ENCODE measurements around the gene ESPNL.
"Not testable (repeated sequence)": the region's sequence is repeated elsewhere in the genome, so short reads cannot be mapped to it uniquely, and the experiment has no call there.

Gene ESPNL

GRCh38 chr2:238114331-238114841, 14.2 kb downstream of the ESPNL start:
- in situ Hi-C loops (cut with HindIII; ENCODE audit: low sequenced_read_pairs) = no loop called here

- in situ Hi-C loops (cut with HindIII; ENCODE audit: low sequenced_read_pairs) = no loop called here
Observed at GRCh38 chr2:238114851-238115660, 14.9 kb downstream of the ESPNL start.

GRCh38 chr2:238115709-238116108, 15.6 kb downstream of the ESPNL start:
- in situ Hi-C loops (cut with HindIII; ENCODE audit: low sequenced_read_pairs) = not testable (repeated sequence)

- in situ Hi-C loops (cut with HindIII; ENCODE audit: low sequenced_read_pairs) = no loop called here
Observed at GRCh38 chr2:238116298-238117198, 16.4 kb downstream of the ESPNL start.

- in situ Hi-C loops (cut with HindIII; ENCODE audit: low sequenced_read_pairs) = no loop called here
Observed at GRCh38 chr2:238117199-238118154, 17.3 kb downstream of the ESPNL start.

GRCh38 chr2:238119756-238120462, 19.8 kb downstream of the ESPNL start:
- in situ Hi-C loops (cut with HindIII; ENCODE audit: low sequenced_read_pairs) = no loop called here

GRCh38 chr2:238120463-238121298, 20.5 kb downstream of the ESPNL start:
- in situ Hi-C loops (cut with HindIII; ENCODE audit: low sequenced_read_pairs) = no loop called here

- in situ Hi-C loops (cut with HindIII; ENCODE audit: low sequenced_read_pairs) = no loop called here
Observed at GRCh38 chr2:238121511-238122286, 21.6 kb downstream of the ESPNL start.

- in situ Hi-C loops (cut with HindIII; ENCODE audit: low sequenced_read_pairs) = no loop called here
Observed at GRCh38 chr2:238122287-238123217, 22.4 kb downstream of the ESPNL start.

GRCh38 chr2:238123218-238123971, 23.3 kb downstream of the ESPNL start:
- in situ Hi-C loops (cut with HindIII; ENCODE audit: low sequenced_read_pairs) = no loop called here

GRCh38 chr2:238123991-238124470, 23.9 kb downstream of the ESPNL start:
- in situ Hi-C loops (cut with HindIII; ENCODE audit: low sequenced_read_pairs) = no loop called here

- in situ Hi-C loops (cut with HindIII; ENCODE audit: low sequenced_read_pairs) = no loop called here
Observed at GRCh38 chr2:238124488-238125126, 24.5 kb downstream of the ESPNL start.

- in situ Hi-C loops (cut with HindIII; ENCODE audit: low sequenced_read_pairs) = no loop called here
Observed at GRCh38 chr2:238125127-238125885, 25.2 kb downstream of the ESPNL start.

GRCh38 chr2:238126338-238126737, 26.2 kb downstream of the ESPNL start:
- in situ Hi-C loops (cut with HindIII; ENCODE audit: low sequenced_read_pairs) = no loop called here

GRCh38 chr2:238126775-238127164, 26.6 kb downstream of the ESPNL start:
- in situ Hi-C loops (cut with HindIII; ENCODE audit: low sequenced_read_pairs) = no loop called here
